Transverse colon (tissue), 4 donors: Measurements from ENCODE around the gene CYP2A13. TPM values are rescaled to one million over a fixed set of nuclear protein-coding genes. Genes with fewer than 3 reads are reported as not detected.

Experiments
- DNase-seq: peaks from one replicate; pipeline ENCODE4 v3.0.0-alpha.2; 2019
- H3K27ac ChIP-seq, 4 donors: fragments of 200-600 bp; sonication (generic); 2 replicates each; pipeline ENCODE4 v1.5.1; 2016 to 2018; ENCODE audit warnings: inconsistent platforms in 4 of 4
- H3K27me3 ChIP-seq: fragments of 200-600 bp; sonication (generic); 2 replicates; pipeline ENCODE4 v1.5.1; 2017; ENCODE audit warnings: inconsistent platforms
- H3K36me3 ChIP-seq, 4 donors: fragments of 200-600 bp; sonication (generic); 2 replicates each; pipeline ENCODE4 v1.5.1; 2017 to 2019; ENCODE audit warnings: inconsistent platforms in 4 of 4
- H3K4me1 ChIP-seq, 4 donors: fragments of 200-600 bp; sonication (generic); 2 replicates each; pipeline ENCODE4 v1.5.1; 2017 to 2020; ENCODE audit warnings: inconsistent platforms in 4 of 4
- H3K4me3 ChIP-seq, 4 donors: fragments of 200-600 bp; sonication (generic); 1 replicate in 1 of 4; 2 replicates in 3 of 4; pipeline versions ENCODE4 v1.5.1 to v1.6.1; 2017 to 2019; ENCODE audit warnings: inconsistent platforms in 4 of 4
- H3K9me3 ChIP-seq, 2 donors: fragments of 200-600 bp; sonication (generic); 2 replicates each; pipeline ENCODE4 v1.5.1; 2017 to 2019; ENCODE audit warnings: inconsistent platforms in 2 of 2
- EP300 ChIP-seq: sonication (generic); formaldehyde crosslinking; IDR thresholded peaks from one replicate; pipeline ENCODE4 v1.6.1; 2017; ENCODE audit warnings: antibody characterized with exemption, low read depth
- POLR2A ChIP-seq: fragments of 450-650 bp; IDR thresholded peaks from one replicate; pipeline ENCODE4 v1.6.1; 2016; ENCODE audit warnings: antibody characterized with exemption, mild to moderate bottlenecking, moderate library complexity
- POLR2AphosphoS5 ChIP-seq, 3 donors: sonication (generic); formaldehyde crosslinking; IDR thresholded peaks; one replicate each; pipeline ENCODE4 v1.6.1; 2016; ENCODE audit warnings: antibody characterized with exemption in 3 of 3
- WGBS, 2 donors: methylation state at CpG; one replicate each; pipeline ENCODE4 v1.1.5; 2018; ENCODE audit warnings: low coverage in 1 of 2; 5-methylcytosine and 5-hydroxymethylcytosine counted together
- in situ Hi-C, 4 donors: fragments of 200-750 bp; cut with MboI; loops; one replicate each; pipeline versions ENCODE4 v1.15.0 to v1.15.1; 2017; ENCODE audit warnings: low sequenced_read_pairs in 3 of 4, low pct_ligation_motif_present in 1 of 4, low pct_unique_long_range_greater_than_20kb in 1 of 4
- intact Hi-C: fragments of 100-400 bp; cut with DNase I; formaldehyde crosslinking; loops from one replicate; pipeline ENCODE4 v1.15.1; 2023; ENCODE audit warnings: low total_unique reads
- total RNA-seq, 4 donors: library from RNA; depleted of rRNA; stranded (reverse); fragments of >200 nt; gene quantifications; one replicate each; pipeline ENCODE4 v1.1.0, GENCODE V29; 2016
- TF ChIP-seq, protein P1 (sequence below), 5 experiments: fragments of 200-600 bp in 3 of 5; fragments of 450-650 bp in 2 of 5; sonication (generic) in 3 of 5; IDR thresholded peaks; 1 replicate in 2 of 5; 2 replicates in 3 of 5; pipeline ENCODE4 v1.5.1; 2016 to 2017; ENCODE audit warnings: antibody characterized with exemption in 5 of 5, inconsistent platforms in 3 of 5, mild to moderate bottlenecking in 2 of 5, moderate library complexity in 1 of 5

The CYP2A13 gene
- total RNA-seq, 4 donors from 2014 or later = not detected

GRCh38 chr19:41106177-41106576 is 17.9 kb downstream of the CYP2A13 start:
- in situ Hi-C loops = no loop called here
- TF ChIP-seq, protein P1, sequence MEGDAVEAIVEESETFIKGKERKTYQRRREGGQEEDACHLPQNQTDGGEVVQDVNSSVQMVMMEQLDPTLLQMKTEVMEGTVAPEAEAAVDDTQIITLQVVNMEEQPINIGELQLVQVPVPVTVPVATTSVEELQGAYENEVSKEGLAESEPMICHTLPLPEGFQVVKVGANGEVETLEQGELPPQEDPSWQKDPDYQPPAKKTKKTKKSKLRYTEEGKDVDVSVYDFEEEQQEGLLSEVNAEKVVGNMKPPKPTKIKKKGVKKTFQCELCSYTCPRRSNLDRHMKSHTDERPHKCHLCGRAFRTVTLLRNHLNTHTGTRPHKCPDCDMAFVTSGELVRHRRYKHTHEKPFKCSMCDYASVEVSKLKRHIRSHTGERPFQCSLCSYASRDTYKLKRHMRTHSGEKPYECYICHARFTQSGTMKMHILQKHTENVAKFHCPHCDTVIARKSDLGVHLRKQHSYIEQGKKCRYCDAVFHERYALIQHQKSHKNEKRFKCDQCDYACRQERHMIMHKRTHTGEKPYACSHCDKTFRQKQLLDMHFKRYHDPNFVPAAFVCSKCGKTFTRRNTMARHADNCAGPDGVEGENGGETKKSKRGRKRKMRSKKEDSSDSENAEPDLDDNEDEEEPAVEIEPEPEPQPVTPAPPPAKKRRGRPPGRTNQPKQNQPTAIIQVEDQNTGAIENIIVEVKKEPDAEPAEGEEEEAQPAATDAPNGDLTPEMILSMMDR (IDR thresholded peaks at IDR 0.05) = no peak
- TF ChIP-seq EP300 (no peak), POLR2A (no peak), POLR2AphosphoS5 (IDR thresholded peaks at IDR 0.05) (no peak)
- WGBS, 2 donors = 53 to 84% methylated on average over 3 of the region's 3 CpGs
- no peak overlapping the region for H3K27ac ChIP-seq
- H3K4me3 ChIP-seq = no peak overlapping the region
- peaks cover 0 to 4% of the 10 kb centered on the region in 2 donors for H3K9me3 ChIP-seq
- no peak for DNase-seq
- intact Hi-C loops = no loop called here
- H3K4me1 ChIP-seq = no peaks in the 10 kb centered on the region
- H3K36me3 ChIP-seq = no peaks in the 10 kb centered on the region
- H3K27me3 ChIP-seq = no peaks in the 10 kb centered on the region

DNA sequence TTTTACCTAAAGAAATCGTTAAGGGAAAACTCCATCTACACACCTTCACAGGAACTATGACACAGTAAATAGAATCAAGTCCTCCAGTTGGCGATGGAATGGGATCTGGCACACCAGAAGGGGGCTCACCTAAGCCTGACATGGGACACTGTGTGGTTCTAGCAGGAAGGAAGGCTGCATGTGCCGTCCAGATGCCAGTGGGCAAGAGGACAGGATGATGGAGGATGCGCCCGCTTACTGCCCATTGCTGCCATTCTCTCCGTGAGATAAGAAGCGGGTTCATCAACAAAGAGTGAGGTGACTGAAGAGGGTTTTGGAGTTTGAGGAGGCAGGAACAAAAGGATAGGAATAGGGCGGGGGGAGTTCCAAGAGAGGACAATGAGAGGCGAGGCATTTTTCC is 23.0 kb downstream of the CYP2A13 start:
- H3K36me3 ChIP-seq = no peaks in the 10 kb centered on the region
- no peak overlapping the region for H3K4me3 ChIP-seq
- H3K9me3 ChIP-seq = no peaks in the 10 kb centered on the region
- DNase-seq = no peak
- intact Hi-C loops = no loop called here
- WGBS, 2 donors = 89% methylated on average over 9 of the region's 9 CpGs; no CpG with 5 or more reads in 1 of the 2 donors
- TF ChIP-seq EP300 (no peak), POLR2A (no peak), POLR2AphosphoS5 (IDR thresholded peaks at IDR 0.05) (no peak)
- TF ChIP-seq, protein P1 (IDR thresholded peaks at IDR 0.05) = no peak
- in situ Hi-C loops = no loop called here
- H3K27me3 ChIP-seq = no peaks in the 10 kb centered on the region
- H3K27ac ChIP-seq = no peak overlapping the region
- no peaks in the 10 kb centered on the region for H3K4me1 ChIP-seq

DNA sequence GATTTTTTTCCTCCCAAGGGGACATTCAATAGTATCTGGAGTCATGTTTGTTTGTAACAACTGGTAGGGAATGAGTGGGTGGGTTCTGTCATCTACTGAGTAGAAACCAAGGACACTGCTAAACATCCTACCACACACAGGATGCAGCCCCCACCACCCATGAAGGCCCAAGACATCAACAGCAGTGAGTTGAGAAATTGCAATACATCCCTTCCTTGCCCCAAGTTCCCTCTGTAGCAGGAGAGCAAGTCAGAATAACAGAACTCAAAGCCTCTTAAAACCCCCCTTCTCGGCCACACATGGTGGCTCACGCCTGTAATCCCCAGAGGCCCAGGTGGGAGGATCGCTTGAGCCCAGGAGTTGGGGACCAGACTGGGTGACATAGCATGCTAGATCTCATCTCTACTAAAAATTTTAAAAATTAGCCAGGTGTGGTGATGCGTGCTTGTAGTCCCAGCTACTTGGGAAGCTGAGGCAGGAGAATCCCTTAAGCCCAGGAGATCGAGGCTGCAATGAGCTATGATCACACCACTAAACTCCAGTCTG is 23.6 kb downstream of the CYP2A13 start:
- Histone ChIP-seq H3K9me3 (no peaks in the 10 kb centered on the region), H3K27ac (no peak overlapping the region), H3K4me3 (no peak overlapping the region), H3K36me3 (no peaks in the 10 kb centered on the region), H3K4me1 (no peaks in the 10 kb centered on the region), H3K27me3 (no peaks in the 10 kb centered on the region)
- no peak for TF ChIP-seq POLR2A
- no peak for TF ChIP-seq EP300
- no peak for TF ChIP-seq POLR2AphosphoS5 (IDR thresholded peaks at IDR 0.05)
- TF ChIP-seq, protein P1 (IDR thresholded peaks at IDR 0.05) = no peak
- intact Hi-C loops = no loop called here
- in situ Hi-C loops = no loop called here
- WGBS, 2 donors = 87% methylated on average over 5 of the region's 5 CpGs; no CpG with 5 or more reads in 1 of the 2 donors
- DNase-seq = no peak

GRCh38 chr19:41112728-41113290 is 24.6 kb downstream of the CYP2A13 start:
- in situ Hi-C loops (no loop called here), intact Hi-C loops (no loop called here)
- no peak overlapping the region for H3K4me3 ChIP-seq
- no peak for DNase-seq
- WGBS, 2 donors = 80% methylated on average over 7 of the region's 7 CpGs; no CpG with 5 or more reads in 1 of the 2 donors
- no peak overlapping the region for H3K27ac ChIP-seq
- H3K36me3 ChIP-seq = no peaks in the 10 kb centered on the region
- TF ChIP-seq EP300 = no peak
- TF ChIP-seq POLR2AphosphoS5 (IDR thresholded peaks at IDR 0.05) = no peak
- TF ChIP-seq, protein P1 (IDR thresholded peaks at IDR 0.05) = no peak
- TF ChIP-seq POLR2A = no peak
- H3K9me3 ChIP-seq = no peaks in the 10 kb centered on the region
- H3K4me1 ChIP-seq = no peaks in the 10 kb centered on the region
- H3K27me3 ChIP-seq = no peaks in the 10 kb centered on the region
